Esophagus muscularis mucosa (tissue), 4 donors: ENCODE measurements around the gene ZWINT. TPM values are rescaled to one million over a fixed set of nuclear protein-coding genes. Genes with fewer than 3 reads are reported as not detected.

Source experiments
- DNase-seq: peaks from one replicate; pipeline ENCODE4 v3.0.0-alpha.2; 2017; ENCODE audit errors: extremely low spot score
- H3K27ac ChIP-seq, 4 donors: fragments of 200-600 bp; sonication (generic); replicated peaks in 1 of 4; 1 replicate in 3 of 4; 2 replicates in 1 of 4; pipeline ENCODE4 v1.5.1; 2016 to 2019; ENCODE audit warnings: mild to moderate bottlenecking in 1 of 4
- H3K27me3 ChIP-seq, 4 donors: fragments of 200-600 bp; sonication (generic); one replicate each; pipeline versions ENCODE4 v1.5.1 to v1.6.0; 2016 to 2019
- H3K36me3 ChIP-seq, 4 donors: fragments of 200-600 bp; sonication (generic); one replicate each; pipeline ENCODE4 v1.5.1; 2016 to 2019
- H3K4me1 ChIP-seq, 4 donors: fragments of 200-600 bp; sonication (generic); one replicate each; pipeline ENCODE4 v1.5.1; 2016 to 2019
- H3K4me3 ChIP-seq, 4 donors: fragments of 200-600 bp; sonication (generic); 1 replicate in 2 of 4; 2 replicates in 2 of 4; pipeline ENCODE4 v1.5.1; 2016 to 2019; ENCODE audit warnings: mild to moderate bottlenecking in 4 of 4, moderate library complexity in 1 of 4
- H3K9me3 ChIP-seq, 4 donors: fragments of 200-600 bp; sonication (generic); 1 replicate in 3 of 4; 2 replicates in 1 of 4; pipeline ENCODE4 v1.5.1; 2016 to 2019
- CTCF ChIP-seq, 3 experiments: fragments of 200-600 bp in 2 of 3; fragments of 450-650 bp in 1 of 3; sonication (generic) in 2 of 3; IDR thresholded peaks; one replicate each; pipeline ENCODE4 v1.5.1; 2017 to 2019; ENCODE audit warnings: antibody characterized with exemption in 3 of 3, mild to moderate bottlenecking in 2 of 3, moderate library complexity in 1 of 3
- EP300 ChIP-seq: sonication (generic); formaldehyde crosslinking; IDR thresholded peaks from one replicate; pipeline ENCODE4 v1.6.1; 2017; ENCODE audit warnings: antibody characterized with exemption
- POLR2A ChIP-seq: fragments of 450-650 bp; IDR thresholded peaks from one replicate; pipeline ENCODE4 v1.6.1; 2017; ENCODE audit warnings: antibody characterized with exemption, moderate library complexity, mild to moderate bottlenecking, low read depth
- POLR2AphosphoS5 ChIP-seq, 2 donors: sonication (generic); formaldehyde crosslinking; IDR thresholded peaks; one replicate each; pipeline ENCODE4 v1.6.1; 2017; ENCODE audit warnings: antibody characterized with exemption in 2 of 2
- WGBS: methylation state at CpG from one replicate; pipeline ENCODE4 v1.1.5; 2018; 5-methylcytosine and 5-hydroxymethylcytosine counted together
- intact Hi-C: fragments of 100-400 bp; cut with DNase I; formaldehyde crosslinking; loops from one replicate; pipeline ENCODE4 v1.15.1; 2023
- total RNA-seq, 4 donors: library from RNA; depleted of rRNA; stranded (reverse); fragments of >200 nt; gene quantifications; one replicate each; pipeline versions ENCODE4 v1.1.0 to v1.2.1, GENCODE V29; 2016

ZWINT gene
- total RNA-seq, 4 donors from 2014 or later = 1.1 to 2.1 (median 1.2) TPM

GRCh38 chr10:56359837-56360236 is 1.2 kb downstream of the ZWINT start:
- no peak for DNase-seq
- TF ChIP-seq POLR2A = no peak
- TF ChIP-seq EP300 = no peak
- TF ChIP-seq CTCF (IDR thresholded peaks at IDR 0.05) = no peak
- 96% methylated on average over 3 of the region's 4 CpGs for WGBS

DNA sequence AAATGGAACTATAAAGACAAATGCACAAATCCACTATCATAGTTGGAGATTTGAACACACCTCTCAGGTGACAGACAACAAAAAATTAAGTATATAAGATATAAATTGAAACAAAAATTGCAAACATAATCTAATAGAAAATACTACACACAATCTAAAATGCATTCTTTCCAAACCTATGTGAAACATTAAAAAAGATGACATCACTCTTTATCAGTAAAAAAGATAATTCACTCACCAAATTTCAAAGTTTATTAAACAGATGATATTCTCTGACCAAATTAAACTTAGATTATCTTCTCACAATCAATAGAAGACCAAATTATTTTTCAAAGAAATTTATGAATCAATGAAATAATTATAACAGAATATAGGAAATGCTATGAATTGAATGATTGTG is 4.0 kb downstream of the ZWINT start:
- no peak overlapping the region for H3K27ac ChIP-seq
- no peaks in the 10 kb centered on the region for H3K9me3 ChIP-seq
- no peak overlapping the region for H3K4me3 ChIP-seq
- no peak for DNase-seq
- intact Hi-C loops = no loop called here
- TF ChIP-seq POLR2A (no peak), POLR2AphosphoS5 (IDR thresholded peaks at IDR 0.05) (no peak), CTCF (IDR thresholded peaks at IDR 0.05) (no peak), EP300 (no peak)
- no peaks in the 10 kb centered on the region for H3K36me3 ChIP-seq
- no peaks in the 10 kb centered on the region for H3K27me3 ChIP-seq
- peaks cover 6 to 13% (median 11%) of the 10 kb centered on the region in 4 donors for H3K4me1 ChIP-seq

More at GRCh38 chr10:56359837-56360236, 1.2 kb downstream of the ZWINT start:
- peaks cover 6 to 16% (median 15%) of the 10 kb centered on the region in 4 donors for H3K4me1 ChIP-seq
- H3K27me3 ChIP-seq = no peaks in the 10 kb centered on the region
- H3K36me3 ChIP-seq = no peaks in the 10 kb centered on the region
- intact Hi-C loops = no loop called here
- no peaks in the 10 kb centered on the region for H3K9me3 ChIP-seq
- H3K27ac ChIP-seq = no peak overlapping the region
- H3K4me3 ChIP-seq = no peak overlapping the region

DNA sequence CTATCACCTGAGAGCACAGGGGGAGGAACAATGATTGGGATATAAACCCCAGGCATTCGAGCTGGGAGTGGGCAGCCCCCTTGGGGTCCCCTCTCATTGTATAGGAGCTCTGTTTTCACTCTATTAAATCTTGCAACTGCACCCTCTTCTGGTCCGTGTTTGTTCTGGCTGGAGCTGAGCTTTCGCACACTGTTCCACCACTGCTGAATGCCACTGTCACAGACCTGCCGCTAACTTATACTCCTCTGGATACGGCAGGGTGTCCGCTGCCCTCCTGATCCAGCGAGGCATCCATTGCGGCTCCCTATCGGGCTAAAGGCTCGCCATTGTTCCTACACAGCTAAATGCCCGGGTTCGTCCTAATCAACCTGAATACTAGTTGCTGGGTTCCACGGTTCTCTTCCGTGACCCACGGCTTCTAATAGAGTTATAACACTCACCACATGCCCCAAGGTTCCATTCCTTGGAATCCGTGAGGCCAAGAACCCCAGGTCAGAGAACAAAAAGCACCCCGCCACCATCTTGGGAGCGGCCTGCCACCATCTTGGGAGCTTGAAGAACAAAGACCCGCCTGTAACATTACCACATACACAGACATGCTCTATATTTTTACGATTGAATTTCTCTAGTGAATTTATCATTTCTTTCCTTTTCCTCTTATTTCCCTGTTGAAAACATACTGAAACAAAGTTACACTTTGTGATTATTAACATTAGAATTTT is 9.0 kb downstream of the ZWINT start:
- Histone ChIP-seq H3K4me1 (no peaks in the 10 kb centered on the region), H3K27me3 (no peaks in the 10 kb centered on the region), H3K27ac (no peak overlapping the region), H3K4me3 (no peak overlapping the region), H3K9me3 (no peaks in the 10 kb centered on the region), H3K36me3 (no peaks in the 10 kb centered on the region)
- DNase-seq = no peak
- TF ChIP-seq CTCF (IDR thresholded peaks at IDR 0.05) (no peak), POLR2AphosphoS5 (IDR thresholded peaks at IDR 0.05) (no peak), EP300 (no peak)
- WGBS = 91% methylated on average over 20 of the region's 20 CpGs
- intact Hi-C loops = no loop called here

- no peak overlapping the region for H3K4me3 ChIP-seq
- no peak for DNase-seq
- H3K27ac ChIP-seq = no peak overlapping the region
- WGBS = 94% methylated on average over 1 of the region's 1 CpG
- no peaks in the 10 kb centered on the region for H3K36me3 ChIP-seq
- TF ChIP-seq EP300 (no peak), POLR2A (no peak), POLR2AphosphoS5 (IDR thresholded peaks at IDR 0.05) (no peak), CTCF (IDR thresholded peaks at IDR 0.05) (no peak)
- no peaks in the 10 kb centered on the region for H3K9me3 ChIP-seq
- intact Hi-C loops = no loop called here
- H3K27me3 ChIP-seq = no peaks in the 10 kb centered on the region
- no peaks in the 10 kb centered on the region for H3K4me1 ChIP-seq
Measured at GRCh38 chr10:56349611-56350010, 11.4 kb downstream of the ZWINT start.

DNA sequence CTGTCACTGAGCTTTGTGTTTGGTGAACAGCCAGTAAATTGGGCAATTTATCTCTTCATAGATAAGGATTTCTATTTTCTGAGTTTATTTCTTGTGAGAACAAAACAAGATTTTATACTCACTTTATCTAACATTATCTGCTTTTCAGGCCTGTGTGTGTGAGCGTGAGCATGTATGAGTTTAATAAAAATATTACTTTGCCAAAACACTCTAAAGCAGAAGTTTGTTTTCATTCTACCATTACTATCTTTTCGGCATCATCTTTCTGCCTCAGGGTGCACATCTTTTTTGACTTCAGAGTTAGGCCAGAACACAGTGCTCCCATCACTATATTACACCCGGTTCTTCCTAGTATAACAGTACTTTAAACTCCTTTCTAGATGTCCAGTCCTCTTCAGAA is 13.0 kb downstream of the ZWINT start:
- WGBS = 81% methylated on average over 3 of the region's 3 CpGs

More for the DNA sequence above, 13.0 kb downstream of the ZWINT start:
- no peak for DNase-seq
- no peak overlapping the region for H3K27ac ChIP-seq
- intact Hi-C loops = no loop called here
- H3K4me1 ChIP-seq = no peaks in the 10 kb centered on the region
- H3K9me3 ChIP-seq = no peaks in the 10 kb centered on the region
- no peaks in the 10 kb centered on the region for H3K36me3 ChIP-seq
- TF ChIP-seq EP300 = no peak
- TF ChIP-seq POLR2AphosphoS5 (IDR thresholded peaks at IDR 0.05) = no peak
- no peak for TF ChIP-seq CTCF (IDR thresholded peaks at IDR 0.05)
- TF ChIP-seq POLR2A = no peak
- no peak overlapping the region for H3K4me3 ChIP-seq
- H3K27me3 ChIP-seq = no peaks in the 10 kb centered on the region
